Testis (tissue), 2 donors: ENCODE measurements around the gene DQX1.
"Not testable (repeated sequence)": the region's sequence is repeated elsewhere in the genome, so short reads cannot be mapped to it uniquely, and the experiment has no call there.

Source experiments
- POLR2A ChIP-seq: fragments of 450-650 bp; IDR thresholded peaks from one replicate; pipeline ENCODE4 v1.6.1; 2017; ENCODE audit warnings: antibody characterized with exemption, mild to moderate bottlenecking, moderate library complexity
- TF ChIP-seq, protein P1 (sequence below), 3 experiments: fragments of 450-650 bp in 2 of 3; fragments of 200-600 bp in 1 of 3; sonication (generic) in 1 of 3; IDR thresholded peaks; one replicate each; pipeline ENCODE4 v1.5.1; 2016 to 2019; ENCODE audit warnings: antibody characterized with exemption in 3 of 3, mild to moderate bottlenecking in 2 of 3, moderate library complexity in 1 of 3

DNA sequence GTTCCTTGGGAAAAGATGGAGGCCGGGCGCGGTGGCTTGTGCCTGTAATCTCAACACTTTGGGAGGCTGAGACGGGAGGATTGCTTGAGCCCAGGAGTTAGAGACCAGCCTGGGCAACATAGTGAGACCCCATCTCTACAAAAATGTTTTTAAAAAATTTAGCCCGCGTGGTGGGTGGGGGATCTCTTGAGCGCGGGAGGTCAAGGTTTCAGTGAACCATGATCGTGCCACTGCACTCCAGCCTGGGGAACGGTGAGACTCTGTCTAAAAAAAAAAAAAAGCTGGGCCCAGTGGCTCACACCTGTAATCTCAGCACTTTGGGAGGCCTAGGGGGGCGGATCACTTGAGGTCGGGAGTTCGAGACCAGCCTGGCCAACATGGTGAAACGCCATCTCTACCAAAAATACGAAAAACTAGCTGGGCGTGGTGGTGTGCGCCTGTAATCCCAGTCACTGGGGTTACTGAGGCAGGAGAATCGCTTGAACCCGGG lies 42.3 kb downstream of the DQX1 start:
- TF ChIP-seq, protein P1, sequence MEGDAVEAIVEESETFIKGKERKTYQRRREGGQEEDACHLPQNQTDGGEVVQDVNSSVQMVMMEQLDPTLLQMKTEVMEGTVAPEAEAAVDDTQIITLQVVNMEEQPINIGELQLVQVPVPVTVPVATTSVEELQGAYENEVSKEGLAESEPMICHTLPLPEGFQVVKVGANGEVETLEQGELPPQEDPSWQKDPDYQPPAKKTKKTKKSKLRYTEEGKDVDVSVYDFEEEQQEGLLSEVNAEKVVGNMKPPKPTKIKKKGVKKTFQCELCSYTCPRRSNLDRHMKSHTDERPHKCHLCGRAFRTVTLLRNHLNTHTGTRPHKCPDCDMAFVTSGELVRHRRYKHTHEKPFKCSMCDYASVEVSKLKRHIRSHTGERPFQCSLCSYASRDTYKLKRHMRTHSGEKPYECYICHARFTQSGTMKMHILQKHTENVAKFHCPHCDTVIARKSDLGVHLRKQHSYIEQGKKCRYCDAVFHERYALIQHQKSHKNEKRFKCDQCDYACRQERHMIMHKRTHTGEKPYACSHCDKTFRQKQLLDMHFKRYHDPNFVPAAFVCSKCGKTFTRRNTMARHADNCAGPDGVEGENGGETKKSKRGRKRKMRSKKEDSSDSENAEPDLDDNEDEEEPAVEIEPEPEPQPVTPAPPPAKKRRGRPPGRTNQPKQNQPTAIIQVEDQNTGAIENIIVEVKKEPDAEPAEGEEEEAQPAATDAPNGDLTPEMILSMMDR (IDR thresholded peaks at IDR 0.05): not testable (repeated sequence)
- not testable (repeated sequence) for TF ChIP-seq POLR2A
